A673 (cell line): Measurements from ENCODE around the gene KCNQ1. TPM values are rescaled to one million over a fixed set of nuclear protein-coding genes. Genes with fewer than 3 reads are reported as not detected.

Experiments
- BruUV-seq: library from RNA; stranded (reverse); fragments of 400-500 nt; replicated peaks from 2 replicates; lab custom pipeline; 2021; lab: Mats Ljungman, UMichigan
- CTCF ChIA-PET: fragments of 300-600 bp; sonication (Branson Sonifier 250); formaldehyde crosslinking; loops from one replicate; lab custom pipeline; 2022; ENCODE audit warnings: antibody characterized with exemption; lab: Charles Lee
- POLR2A ChIA-PET: fragments of 300-600 bp; sonication (Branson Sonifier 250); formaldehyde crosslinking; loops from one replicate; lab custom pipeline; 2022; ENCODE audit warnings: antibody characterized with exemption; ENCODE audit not compliant: low non-redundant PET; lab: Charles Lee
- DNase-seq: peaks from one replicate; pipeline ENCODE4 v3.0.0-alpha.2; 2015; ENCODE audit warnings: low spot score
- H3K27ac ChIP-seq: fragments of 200-600 bp; sonication (generic); 2 replicates; pipeline ENCODE4 v1.5.1; 2016; ENCODE audit warnings: mixed run types, low read depth, mild to moderate bottlenecking, mixed read lengths, antibody characterized with exemption, low read length; ENCODE audit not compliant: poor library complexity, severe bottlenecking
- H3K27me3 ChIP-seq: fragments of 200-600 bp; sonication (generic); replicated peaks from 2 replicates; pipeline ENCODE4 v1.6.1; 2017; ENCODE audit warnings: mixed run types, low read depth, mild to moderate bottlenecking, mixed read lengths, antibody characterized with exemption, low read length; ENCODE audit not compliant: insufficient read depth, poor library complexity
- H3K36me3 ChIP-seq: fragments of 200-600 bp; sonication (generic); 2 replicates; pipeline ENCODE4 v1.6.1; 2016; ENCODE audit warnings: mixed run types, mild to moderate bottlenecking, mixed read lengths, antibody characterized with exemption, low read length; ENCODE audit not compliant: insufficient read depth, poor library complexity, severe bottlenecking
- H3K4me1 ChIP-seq: fragments of 200-600 bp; sonication (generic); 2 replicates; pipeline ENCODE4 v1.6.1; 2017; ENCODE audit warnings: mixed run types, mild to moderate bottlenecking, mixed read lengths, antibody characterized with exemption, low read length; ENCODE audit not compliant: insufficient read depth, poor library complexity, severe bottlenecking
- H3K4me3 ChIP-seq: fragments of 200-600 bp; sonication (generic); 2 replicates; pipeline ENCODE4 v1.5.1; 2016; ENCODE audit warnings: low read depth, mixed run types, mild to moderate bottlenecking, mixed read lengths, low read length; ENCODE audit not compliant: poor library complexity, severe bottlenecking
- H3K9me3 ChIP-seq: fragments of 200-600 bp; sonication (generic); 2 replicates; pipeline ENCODE4 v1.6.1; 2016; ENCODE audit warnings: mixed run types, low read depth, mild to moderate bottlenecking, mixed read lengths, antibody characterized with exemption, low read length; ENCODE audit not compliant: poor library complexity, severe bottlenecking
- EZH2 ChIP-seq: fragments of 200-600 bp; sonication (generic); IDR thresholded peaks from 2 replicates; pipeline ENCODE4 v1.6.1; 2017; ENCODE audit warnings: borderline replicate concordance, low read depth, mild to moderate bottlenecking, mixed read lengths, antibody characterized with exemption, low read length; ENCODE audit not compliant: poor library complexity, severe bottlenecking
- intact Hi-C: fragments of 100-400 bp; cut with micrococcal nuclease; formaldehyde crosslinking; loops from one replicate; pipeline ENCODE4 v1.10.0; 2022; ENCODE audit not compliant: unreplicated experiment
- total RNA-seq: library from RNA; stranded (reverse); gene quantifications from 2 replicates; pipeline ENCODE4 v1.2.3, GENCODE V29; 2021
- TF ChIP-seq, protein P1 (sequence below): fragments of 300-800, 200-600 bp; sonication (generic); conservative IDR thresholded peaks from 2 replicates; pipeline ENCODE4 v1.5.1; 2017; ENCODE audit warnings: low read depth, mild to moderate bottlenecking, antibody characterized with exemption, low read length, moderate library complexity, mixed read lengths

Gene KCNQ1
- total RNA-seq, 1 experiment from 2014 or later = not detected

DNA sequence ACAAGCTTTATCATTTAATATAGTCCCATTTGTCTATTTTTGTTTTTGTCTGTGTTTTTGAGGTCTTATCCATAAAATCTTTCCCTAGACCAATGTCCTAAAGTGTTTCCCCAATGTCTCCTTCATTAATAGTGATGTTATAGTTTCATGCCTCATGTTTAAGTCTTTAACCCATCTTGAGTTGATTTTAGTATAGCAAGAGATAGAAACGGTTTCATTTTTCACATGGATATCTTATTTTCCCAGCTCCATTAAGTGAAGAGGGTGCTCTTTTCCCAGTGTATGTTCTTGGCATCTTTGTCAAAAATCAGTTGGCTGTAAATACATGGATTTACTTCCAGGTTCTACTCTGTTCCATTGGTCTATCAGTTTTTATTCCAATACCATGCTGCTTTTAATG, 196.8 kb downstream of the KCNQ1 start:
- TF ChIP-seq, protein P1, sequence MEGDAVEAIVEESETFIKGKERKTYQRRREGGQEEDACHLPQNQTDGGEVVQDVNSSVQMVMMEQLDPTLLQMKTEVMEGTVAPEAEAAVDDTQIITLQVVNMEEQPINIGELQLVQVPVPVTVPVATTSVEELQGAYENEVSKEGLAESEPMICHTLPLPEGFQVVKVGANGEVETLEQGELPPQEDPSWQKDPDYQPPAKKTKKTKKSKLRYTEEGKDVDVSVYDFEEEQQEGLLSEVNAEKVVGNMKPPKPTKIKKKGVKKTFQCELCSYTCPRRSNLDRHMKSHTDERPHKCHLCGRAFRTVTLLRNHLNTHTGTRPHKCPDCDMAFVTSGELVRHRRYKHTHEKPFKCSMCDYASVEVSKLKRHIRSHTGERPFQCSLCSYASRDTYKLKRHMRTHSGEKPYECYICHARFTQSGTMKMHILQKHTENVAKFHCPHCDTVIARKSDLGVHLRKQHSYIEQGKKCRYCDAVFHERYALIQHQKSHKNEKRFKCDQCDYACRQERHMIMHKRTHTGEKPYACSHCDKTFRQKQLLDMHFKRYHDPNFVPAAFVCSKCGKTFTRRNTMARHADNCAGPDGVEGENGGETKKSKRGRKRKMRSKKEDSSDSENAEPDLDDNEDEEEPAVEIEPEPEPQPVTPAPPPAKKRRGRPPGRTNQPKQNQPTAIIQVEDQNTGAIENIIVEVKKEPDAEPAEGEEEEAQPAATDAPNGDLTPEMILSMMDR = no peak
- TF ChIP-seq EZH2 = no peak
- H3K4me1 ChIP-seq = no peaks in the 10 kb centered on the region
- H3K27ac ChIP-seq = no peak overlapping the region
- no peak for DNase-seq
- no TSS peak for BruUV-seq
- CTCF ChIA-PET = no interaction called here
- no peak overlapping the region for H3K4me3 ChIP-seq
- no peaks in the 10 kb centered on the region for H3K36me3 ChIP-seq
- POLR2A ChIA-PET = no interaction called here
- H3K9me3 ChIP-seq = peaks cover 66% of the 10 kb centered on the region
- H3K27me3 ChIP-seq = no peaks in the 10 kb centered on the region
- intact Hi-C loops = no loop called here

DNA sequence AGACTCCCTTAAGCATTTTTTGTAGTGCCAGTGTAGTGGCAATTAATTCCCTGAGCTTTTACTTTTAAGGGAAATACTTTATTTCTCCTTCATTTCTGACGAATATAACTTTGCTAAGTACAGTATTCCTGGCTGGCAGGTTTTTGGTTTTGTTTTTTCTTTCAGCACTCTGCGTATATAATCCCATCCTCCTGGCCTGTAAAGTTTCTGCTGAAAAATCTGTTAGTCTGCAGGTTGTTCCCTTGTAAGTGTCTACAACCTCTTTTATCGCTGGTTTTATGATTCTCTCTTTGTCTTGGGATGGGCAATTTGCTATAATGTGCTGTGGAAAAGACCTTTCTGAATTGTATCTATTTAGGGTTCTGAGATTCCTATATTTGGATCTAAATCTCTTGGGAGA, 198.9 kb downstream of the KCNQ1 start:
- H3K27ac ChIP-seq = no peak overlapping the region
- no peak for TF ChIP-seq EZH2
- TF ChIP-seq, protein P1 = no peak
- no peak for DNase-seq
- CTCF ChIA-PET = no interaction called here
- POLR2A ChIA-PET = no interaction called here
- H3K27me3 ChIP-seq = no peaks in the 10 kb centered on the region
- H3K36me3 ChIP-seq = no peaks in the 10 kb centered on the region
- H3K4me1 ChIP-seq = no peaks in the 10 kb centered on the region
- H3K4me3 ChIP-seq = no peak overlapping the region
- peaks cover 88% of the 10 kb centered on the region for H3K9me3 ChIP-seq
- intact Hi-C loops = no loop called here
- BruUV-seq = no TSS peak

DNA sequence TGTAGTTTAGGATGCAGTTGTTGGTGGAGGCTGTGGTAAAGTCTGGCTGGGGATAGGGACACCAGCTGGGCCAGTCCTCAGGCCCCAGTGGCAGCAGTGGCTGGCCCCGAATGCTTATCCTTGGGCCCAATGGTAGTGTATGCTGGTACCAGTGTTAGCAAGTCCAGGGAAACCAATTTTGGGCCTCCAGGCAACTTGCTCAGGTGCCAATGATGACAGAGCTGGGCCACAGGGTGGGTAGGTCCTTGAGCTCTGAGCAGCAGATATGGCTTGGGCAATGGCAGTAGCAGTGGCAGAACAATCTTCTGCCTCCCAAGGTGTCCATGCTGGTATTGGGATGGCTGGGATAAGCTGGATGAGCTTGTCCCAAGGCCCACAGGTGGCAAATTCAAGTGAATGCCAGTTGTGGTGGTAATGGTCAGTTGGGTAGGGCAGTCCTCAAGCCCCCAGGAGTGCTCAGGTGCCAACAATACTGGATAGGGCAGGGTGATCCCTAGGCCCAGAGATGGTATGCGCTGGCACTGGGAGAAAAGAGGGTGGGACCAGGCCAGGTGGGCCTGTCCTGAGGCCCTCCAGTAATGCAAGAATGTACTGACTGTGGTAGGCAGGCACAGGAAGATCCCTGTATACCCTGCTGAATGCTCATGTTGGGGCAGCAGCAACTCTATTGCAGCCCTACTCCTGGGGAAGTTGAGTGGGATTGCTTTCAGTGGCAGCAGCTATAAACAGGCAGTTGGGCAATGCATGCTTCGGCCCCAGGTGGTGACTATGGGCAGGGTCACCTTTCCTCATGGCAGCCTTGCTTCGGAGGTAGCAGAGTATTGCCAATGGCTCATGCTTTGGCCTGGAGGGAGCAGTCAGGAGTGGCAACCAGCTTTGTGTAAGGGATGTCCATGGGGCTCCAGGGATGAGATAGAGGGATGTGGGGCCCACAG, 200.3 kb downstream of the KCNQ1 start:
- Histone ChIP-seq H3K4me3 (no peak overlapping the region), H3K27me3 (no peaks in the 10 kb centered on the region), H3K36me3 (no peaks in the 10 kb centered on the region), H3K4me1 (no peaks in the 10 kb centered on the region), H3K9me3 (peaks cover 100% of the 10 kb centered on the region), H3K27ac (no peak overlapping the region)
- DNase-seq = no peak
- BruUV-seq = no TSS peak
- TF ChIP-seq, protein P1 = no peak
- no peak for TF ChIP-seq EZH2
- ChIA-PET POLR2A (no interaction called here), CTCF (no interaction called here)
- intact Hi-C loops = no loop called here
